ENCODE measurements around the gene ALS2. TPM values are rescaled to one million over a fixed set of nuclear protein-coding genes. Genes with fewer than 3 reads are reported as not detected.

Gene ALS2
- total and polyA plus RNA-seq, 2 of the 8 experiments (the other 6 are each of a cell fraction or from before 2014, with no cell fraction given), result 12.1 to 34.5 TPM

DNA sequence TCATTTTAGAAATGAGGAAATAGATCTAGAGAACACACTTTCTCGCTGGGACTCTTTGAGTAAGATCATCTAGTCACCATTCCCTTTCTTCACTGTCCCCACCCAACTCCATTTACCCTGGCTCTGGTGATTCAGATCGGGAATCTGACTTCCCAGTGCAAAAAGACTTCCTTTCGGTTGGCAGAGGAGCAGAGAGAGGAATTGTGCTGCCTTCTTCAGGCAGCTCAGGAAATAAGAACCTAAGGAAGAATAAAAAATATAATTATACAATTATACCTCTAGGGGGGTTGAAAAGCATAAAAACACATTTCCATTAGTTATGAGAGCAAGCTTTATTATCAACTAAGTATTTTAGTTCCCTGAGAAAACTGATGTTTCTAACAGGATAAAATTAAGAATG, 73.0 kb downstream of the ALS2 start:
- FAIRE-seq, result no peak
- CTCF ChIA-PET (ENCODE audit: partially characterized antibody), result interaction anchor here (1.2 kb wide), 2 partner anchors 12 to 22 kb away, joined by 3 read pairs; no protein-coding TSS in a partner anchor

More for the DNA sequence above, 73.0 kb downstream of the ALS2 start:
- Histone ChIP-seq H3K56ac (replicated peaks; ENCODE audit: insufficient read length, low read depth, low read length) (no peak overlapping the region), H3K36me3 (ENCODE audit: control insufficient read depth in 2 of 4, insufficient read depth in 4 of 4, low read length in 3 of 4) (peaks cover 0 to 49% (median 16%) of the 10 kb centered on the region in 4 experiments; a peak in 6 of 8 replicates), H3K27me3 (replicated peaks in 1 of 4; ENCODE audit: control insufficient read depth in 3 of 4, extremely low read depth in 1 of 4, insufficient read depth in 3 of 4, low read length in 3 of 4) (no peaks in the 10 kb centered on the region), H3K9ac (replicated peaks in 1 of 4; ENCODE audit: extremely low read depth in 1 of 4, low read depth in 3 of 4, low read length in 3 of 4) (no peak overlapping the region), H4K20me1 (replicated peaks in 1 of 2; ENCODE audit: control insufficient read depth in 1 of 2, insufficient read depth in 2 of 2, low read length in 2 of 2) (no peaks in the 10 kb centered on the region), H3K23ac (ENCODE audit: insufficient read length) (no peak overlapping the region), H3K9me3 (ENCODE audit: insufficient read depth in 2 of 2, low read depth in 1 of 2, low read length in 1 of 2) (no peaks in the 10 kb centered on the region), H3K18ac (ENCODE audit: extremely low read depth, low read length) (no peak overlapping the region), H2AK5ac (ENCODE audit: low read depth, low read length) (no peak overlapping the region), H3K4me3 (ENCODE audit: extremely low read depth in 1 of 4, insufficient read depth in 2 of 4, low read depth in 3 of 4, low read length in 4 of 4) (no peak overlapping the region), H4K8ac (ENCODE audit: extremely low read depth, insufficient read depth, low read length) (no peak overlapping the region), H2BK20ac (ENCODE audit: low read length) (no peak overlapping the region), H3K14ac (ENCODE audit: insufficient read length) (no peak overlapping the region), H3K4me2 (ENCODE audit: insufficient read depth in 1 of 2, low read depth in 2 of 2, low read length in 2 of 2) (no peak overlapping the region), H3K27ac (ENCODE audit: low read depth, low read length) (no peak overlapping the region), H3K4ac (replicated peaks; ENCODE audit: insufficient read length, low read depth, low read length) (no peak overlapping the region), H2BK12ac (ENCODE audit: low read depth, low read length) (no peak overlapping the region), H3K23me2 (ENCODE audit: low read depth, low read length) (no peaks in the 10 kb centered on the region), H2BK120ac (replicated peaks; ENCODE audit: low read depth, low read length) (no peak overlapping the region), H3K79me1 (ENCODE audit: low read depth, low read length) (no peaks in the 10 kb centered on the region), H2BK5ac (ENCODE audit: low read depth, low read length) (no peak overlapping the region), H2AFZ (ENCODE audit: low read length) (no peak overlapping the region), H3K79me2 (ENCODE audit: control insufficient read depth in 1 of 2, insufficient read depth in 2 of 2, low read length in 2 of 2) (no peaks in the 10 kb centered on the region), H4K5ac (ENCODE audit: insufficient read length, low read depth, low read length) (no peak overlapping the region), H2BK15ac (ENCODE audit: low read length) (no peak overlapping the region), H3K4me1 (replicated peaks in 1 of 4; ENCODE audit: control insufficient read depth in 3 of 4, insufficient read depth in 4 of 4, low read length in 3 of 4) (no peaks in the 10 kb centered on the region), H4K91ac (replicated peaks; ENCODE audit: insufficient read length, low read length) (no peak overlapping the region)
- DNase-seq (ENCODE audit: low read depth in 1 of 2, low spot score in 2 of 2), result no peak
- 92% methylated on average over 3 of the region's 3 CpGs; no CpG with 5 or more reads in 1 of the 2 experiments for WGBS, 2 experiments (ENCODE audit: extremely low coverage in 1 of 2, insufficient coverage in 1 of 2, insufficient read length in 1 of 2, insufficient replicate concordance in 2 of 2, low coverage in 1 of 2, low lambda C conversion rate in 2 of 2, missing lambda C conversion rate in 1 of 2)
- POLR2A ChIA-PET (ENCODE audit: partially characterized antibody), result no interaction called here
- TF ChIP-seq CBX8 (IDR thresholded peaks at IDR 0.05; ENCODE audit: borderline replicate concordance, low read depth, low read length), result no peak
- no peak for TF ChIP-seq POLR2AphosphoS5 (IDR thresholded peaks at IDR 0.05; ENCODE audit: low read depth, low read length)
- TF ChIP-seq RAD21 (IDR thresholded peaks at IDR 0.05 in 1 of 2, conservative IDR thresholded peaks at IDR 0.05 in 1 of 2; ENCODE audit: low read depth in 2 of 2, low read length in 2 of 2), result 0 out of 4 replicates have a peak, but pooled peaks of 1 of the 2 experiments have one; percentile 4
- TF ChIP-seq CHD2 (IDR thresholded peaks at IDR 0.05; ENCODE audit: low read length), result no peak

All from H1 (cell line).